Middle frontal gyrus (tissue), 1 donor: ENCODE data around the gene UPK3BL2.
"Not testable (repeated sequence)": the region's sequence is repeated elsewhere in the genome, so short reads cannot be mapped to it uniquely, and the experiment has no call there.

Source experiments
- DNase-seq: peaks from one replicate; pipeline ENCODE4 v3.0.0-alpha.2; 2015; ENCODE audit warnings: low spot score; ENCODE audit errors: extremely low spot score

The UPK3BL2 gene

DNA sequence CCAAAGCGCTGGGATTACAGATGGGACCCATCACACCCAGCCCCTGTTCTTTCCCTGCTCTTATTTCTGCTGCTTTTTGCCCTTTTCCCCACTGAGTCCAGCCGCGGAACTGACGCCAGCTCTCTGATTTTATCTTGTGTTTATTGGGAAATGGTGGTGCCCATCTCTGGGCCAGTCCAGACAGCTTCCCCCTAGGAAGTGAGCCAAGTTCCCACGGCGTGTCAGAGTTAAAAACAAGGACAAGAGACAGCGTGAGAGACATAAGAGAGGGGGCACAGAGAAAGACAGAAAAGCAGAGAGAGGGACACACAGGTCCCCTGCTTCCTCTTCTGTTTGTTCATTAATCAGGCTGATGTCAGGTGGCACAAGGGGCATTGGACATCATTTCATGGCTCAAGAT is 11.9 kb downstream of the UPK3BL2 start:
- not testable (repeated sequence) for DNase-seq

- not testable (repeated sequence) for DNase-seq
These were observed 15.4 kb downstream of the UPK3BL2 start for GRCh38 chr7:102527822-102528793.

- DNase-seq, result not testable (repeated sequence)
These were observed 16.3 kb downstream of the UPK3BL2 start for GRCh38 chr7:102527182-102527581.

DNA sequence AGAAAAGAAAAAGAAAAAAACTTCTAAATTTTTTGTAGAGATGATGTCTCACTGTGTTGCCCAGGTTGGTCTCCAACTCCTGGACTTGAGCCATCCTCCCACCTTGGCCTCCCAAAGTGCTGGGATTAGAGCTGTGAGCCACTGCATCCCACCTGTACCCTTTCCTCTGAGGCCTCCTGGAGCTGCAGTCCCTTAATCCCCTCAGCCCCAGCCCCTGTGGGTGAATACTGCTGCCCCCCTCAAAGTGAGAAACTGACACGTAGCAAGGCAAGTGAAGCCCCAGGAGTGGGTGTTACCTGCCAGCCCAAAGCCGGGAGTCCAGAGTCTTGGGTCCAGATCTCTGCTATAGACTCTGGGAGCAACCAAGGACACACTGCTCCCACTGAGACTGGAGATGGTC is 18.7 kb downstream of the UPK3BL2 start:
- not testable (repeated sequence) for DNase-seq

- DNase-seq, result not testable (repeated sequence)
These were observed 22.7 kb downstream of the UPK3BL2 start for GRCh38 chr7:102520797-102521196.

DNA sequence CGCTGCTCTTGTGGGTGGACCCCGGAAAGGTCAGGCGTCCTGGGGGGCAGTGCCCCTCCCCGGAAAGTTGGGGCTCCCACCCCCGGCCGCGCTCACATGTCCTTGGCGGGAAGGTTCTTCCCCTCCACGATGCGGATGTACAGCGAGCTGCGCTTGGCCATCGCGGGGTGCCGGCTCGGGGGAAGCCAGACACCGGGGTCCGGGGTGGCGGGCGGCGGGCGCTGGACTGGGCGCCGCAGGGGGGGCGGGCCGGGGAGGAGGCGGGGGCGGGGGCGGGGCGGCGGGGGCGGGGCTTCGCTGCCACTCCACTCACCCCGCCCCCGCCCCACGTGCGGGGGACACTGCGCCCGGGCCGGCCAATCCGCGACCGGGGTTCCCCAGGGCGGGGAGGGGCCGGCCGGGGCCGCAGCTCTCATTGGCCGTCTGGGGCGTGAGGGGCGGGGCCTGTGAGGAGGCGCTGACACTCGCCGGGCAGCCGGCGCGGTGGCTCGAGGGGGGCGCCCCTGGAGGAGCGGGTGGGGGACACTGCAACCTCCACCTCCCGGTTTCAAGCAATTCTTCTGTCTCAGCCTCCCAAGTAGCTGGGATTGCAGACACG is 25.8 kb downstream of the UPK3BL2 start, which contains the start of gene RASA4B:
Gene RASA4B (minus strand): TSS at position 228 of the 598 bp plus-strand sequence. CDS start 67 bp downstream, at position 161.
- DNase-seq, result not testable (repeated sequence)

GRCh38 chr7:102516951-102517350 is 26.5 kb downstream of the UPK3BL2 start:
- DNase-seq, result not testable (repeated sequence)

- DNase-seq, result not testable (repeated sequence)
These were observed 27.6 kb downstream of the UPK3BL2 start for GRCh38 chr7:102515889-102516288.

DNA sequence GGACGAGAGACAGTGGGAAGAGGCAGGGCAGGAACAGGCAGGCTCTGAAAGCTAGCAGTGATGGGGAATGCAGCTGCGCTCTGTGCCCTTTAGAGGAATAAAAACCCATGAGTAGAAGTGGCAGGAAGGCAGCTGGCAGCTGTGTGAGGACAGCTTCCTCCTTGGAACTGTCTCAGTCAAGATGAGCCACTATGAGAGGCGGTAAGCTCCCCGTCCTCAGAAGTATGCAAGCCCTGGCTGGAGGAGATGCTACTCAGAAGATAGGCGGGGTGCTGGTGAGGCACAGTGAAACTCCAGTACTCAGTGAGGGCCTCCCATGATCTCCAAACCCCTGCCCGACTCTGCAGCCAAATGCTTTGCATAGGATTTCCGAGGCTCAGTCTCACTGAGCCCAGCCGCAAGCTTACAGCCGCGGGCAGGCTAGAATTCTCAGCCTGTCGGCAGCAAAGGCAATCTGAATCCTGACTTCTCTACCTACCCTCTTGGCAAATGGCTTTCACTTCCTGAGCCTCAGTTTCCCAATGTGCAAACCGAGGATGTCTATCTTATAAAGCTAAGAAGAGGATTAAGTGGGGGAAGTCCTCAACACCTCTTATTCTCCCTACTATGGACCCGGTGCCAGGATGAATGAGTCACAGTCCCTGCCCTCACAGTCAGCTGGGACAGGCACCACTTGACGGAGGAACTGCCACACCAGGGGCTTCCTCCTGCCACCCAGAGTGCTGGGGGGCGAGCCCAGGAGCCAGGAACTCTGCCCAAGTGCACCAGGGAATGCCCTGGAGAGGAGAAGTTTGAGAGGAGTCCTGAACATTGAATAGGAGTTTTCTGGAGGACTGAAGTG is 28.4 kb downstream of the UPK3BL2 start:
- DNase-seq, result not testable (repeated sequence)

DNA sequence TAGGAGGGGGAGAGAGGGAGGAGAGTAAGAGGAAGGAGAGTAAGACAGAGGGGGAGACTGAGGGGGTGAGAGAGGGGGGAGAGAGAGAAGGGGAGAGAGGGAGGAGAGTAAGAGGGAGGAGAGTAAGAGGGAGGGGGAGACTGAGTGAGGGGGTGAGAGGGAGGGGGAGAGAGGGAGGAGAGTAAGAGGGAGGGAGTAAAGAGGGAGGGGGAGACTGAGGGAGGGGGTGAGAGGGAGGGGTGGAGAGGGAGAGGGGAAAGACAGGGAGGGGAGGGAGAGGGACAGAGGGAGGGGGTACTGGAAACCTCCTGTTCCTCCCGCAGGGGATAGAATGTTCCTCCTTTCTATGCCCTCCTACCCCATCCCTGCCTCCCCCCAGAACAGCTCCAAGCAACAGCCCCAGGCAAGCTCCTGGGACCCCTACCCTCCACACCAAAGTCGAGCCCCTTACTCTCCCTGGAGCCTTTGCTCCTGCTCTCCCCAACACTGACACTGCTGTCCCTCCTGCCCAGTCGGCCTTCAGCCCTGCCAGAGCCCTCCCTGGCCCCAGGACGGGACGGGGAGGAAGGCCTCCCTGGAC is 30.8 kb downstream of the UPK3BL2 start:
- peak; percentile 3 for DNase-seq

- not testable (repeated sequence) for DNase-seq
These were observed 31.5 kb downstream of the UPK3BL2 start for GRCh38 chr7:102511860-102512522.

DNA sequence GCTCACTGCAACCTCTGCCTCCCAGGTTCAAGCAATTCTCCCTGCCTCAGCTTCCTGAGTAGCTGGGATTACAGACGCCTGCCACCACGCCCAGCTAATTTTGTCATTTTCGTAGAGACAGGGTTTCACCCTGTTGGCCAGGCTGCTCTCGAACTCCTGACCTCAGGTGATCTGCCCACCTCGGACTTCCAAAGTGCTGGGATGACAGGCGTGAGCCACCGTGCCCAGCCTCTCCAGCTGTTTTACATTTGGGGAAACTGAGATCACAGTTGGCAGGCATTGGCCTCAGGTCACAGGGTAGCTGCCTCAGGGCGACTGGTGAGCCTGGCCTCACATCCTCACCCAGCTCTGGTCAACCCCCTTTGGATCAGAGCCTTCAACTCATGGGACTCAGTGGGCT is 32.9 kb downstream of the UPK3BL2 start:
- not testable (repeated sequence) for DNase-seq

- not testable (repeated sequence) for DNase-seq
These were observed 35.9 kb downstream of the UPK3BL2 start for GRCh38 chr7:102507410-102508088.

GRCh38 chr7:102505298-102506185 is 38.0 kb downstream of the UPK3BL2 start:
- DNase-seq, result not testable (repeated sequence)

GRCh38 chr7:102503141-102503540 is 40.4 kb downstream of the UPK3BL2 start:
- not testable (repeated sequence) for DNase-seq

DNA sequence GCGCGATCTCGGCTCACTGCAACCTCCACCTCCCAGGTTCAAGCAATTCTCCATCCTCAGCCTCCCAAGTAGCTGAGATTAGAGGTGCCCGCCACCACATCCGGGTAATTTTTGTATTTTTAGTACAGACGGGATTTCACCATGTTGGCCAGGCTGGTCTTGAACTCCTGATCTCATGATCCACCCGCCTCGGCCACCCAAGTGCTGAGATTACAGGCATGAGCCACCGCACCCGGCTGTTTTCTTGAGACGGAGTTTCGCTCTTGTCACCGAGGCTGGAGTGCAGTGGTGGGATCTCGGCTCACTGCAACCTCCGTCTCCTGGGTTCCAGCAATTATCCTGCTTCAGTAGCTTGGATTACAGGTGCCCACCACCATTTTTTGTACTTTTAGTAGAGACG is 45.2 kb downstream of the UPK3BL2 start:
- DNase-seq, result not testable (repeated sequence)

DNA sequence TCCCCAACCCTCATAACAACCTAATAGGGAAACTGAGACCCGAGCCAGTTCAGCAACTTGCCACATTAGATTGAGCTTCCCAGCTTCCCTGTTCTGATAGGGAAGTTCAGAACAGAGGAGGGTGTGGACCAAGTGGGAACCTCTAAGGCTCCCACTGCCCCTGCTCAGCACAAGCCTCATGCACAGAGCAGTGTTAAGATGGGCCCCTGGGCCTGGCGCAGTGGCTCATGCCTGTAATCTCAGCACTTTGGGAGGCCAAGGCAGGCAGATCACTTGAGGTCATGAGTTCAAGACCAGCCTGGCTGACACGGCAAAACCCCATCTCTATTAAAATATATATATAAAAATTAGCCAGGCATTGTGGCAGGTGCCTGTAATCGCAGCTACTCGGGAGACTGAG is 46.2 kb downstream of the UPK3BL2 start:
- DNase-seq, result not testable (repeated sequence)

- not testable (repeated sequence) for DNase-seq
These were observed 46.6 kb downstream of the UPK3BL2 start for GRCh38 chr7:102496861-102497260.
